HG02642 (cell line): ENCODE data around the gene SLC5A1.
"Not testable (repeated sequence)": the region's sequence is repeated elsewhere in the genome, so short reads cannot be mapped to it uniquely, and the experiment has no call there.

ENCODE experiments used
- ATAC-seq: cut with Tn5 transposase; IDR thresholded peaks from one replicate; pipeline ENCODE4 v1.9.1; 2021; ENCODE audit warnings: mild to moderate bottlenecking; ENCODE audit not compliant: unreplicated experiment, poor library complexity

SLC5A1 gene

DNA sequence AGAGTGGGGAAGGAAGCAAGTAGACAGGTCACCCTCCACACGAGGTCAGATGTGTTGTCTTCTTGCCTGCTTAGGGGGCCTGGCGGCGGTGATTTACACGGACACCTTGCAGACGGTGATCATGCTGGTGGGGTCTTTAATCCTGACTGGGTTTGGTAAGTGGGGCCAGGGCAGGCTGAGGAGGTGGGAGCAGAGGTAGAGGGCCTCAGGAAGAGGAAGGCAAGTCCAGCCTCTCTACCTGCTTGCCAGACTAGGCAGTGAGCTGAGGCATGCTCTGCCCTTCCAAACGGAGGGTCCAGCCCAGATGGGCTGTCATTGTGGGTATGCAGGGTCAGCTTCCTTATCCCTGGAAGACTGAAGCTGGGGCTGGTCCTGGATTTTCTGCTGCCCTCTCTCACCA lies 39.9 kb downstream of the SLC5A1 start:
- no peak for ATAC-seq

DNA sequence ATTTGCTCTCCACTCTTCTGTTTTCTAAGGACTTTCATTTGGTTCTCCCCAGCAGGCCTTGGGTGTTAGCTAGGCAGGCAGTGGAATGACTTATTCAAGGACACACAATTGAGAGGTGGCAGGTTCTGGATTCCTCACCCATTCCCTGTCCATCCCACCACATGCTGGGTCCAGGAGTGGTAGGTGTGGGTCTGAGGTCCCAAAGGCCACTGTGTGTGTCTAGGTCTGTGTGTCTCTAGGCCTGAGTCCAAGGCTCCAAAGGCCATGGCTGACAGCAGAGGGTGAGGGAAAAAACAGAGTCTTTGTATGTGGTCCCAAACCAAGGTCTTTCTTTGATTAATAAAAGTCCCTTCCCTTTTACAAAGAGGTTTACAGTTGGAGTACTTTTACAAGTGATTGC lies 40.8 kb downstream of the SLC5A1 start:
- ATAC-seq: no peak

DNA sequence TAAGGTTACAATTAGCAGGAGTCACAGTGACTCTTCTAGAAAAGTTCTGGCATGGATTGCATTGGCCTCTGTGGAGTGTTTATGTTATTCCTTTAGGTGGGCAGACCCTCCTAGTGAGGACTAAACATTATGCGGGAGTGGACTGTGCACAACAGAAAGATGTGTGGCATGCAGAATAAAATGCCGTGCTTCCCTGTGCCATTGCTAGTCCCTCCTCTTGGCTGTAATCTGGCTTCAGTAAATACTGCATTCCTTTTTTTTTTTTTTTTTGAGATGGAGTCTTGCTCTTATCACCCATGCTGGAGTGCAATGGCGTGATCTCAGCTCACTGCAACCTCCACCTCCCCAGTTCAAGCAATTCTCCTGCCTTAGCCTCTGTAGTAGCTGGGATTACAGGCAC lies 45.0 kb downstream of the SLC5A1 start:
- no peak for ATAC-seq

DNA sequence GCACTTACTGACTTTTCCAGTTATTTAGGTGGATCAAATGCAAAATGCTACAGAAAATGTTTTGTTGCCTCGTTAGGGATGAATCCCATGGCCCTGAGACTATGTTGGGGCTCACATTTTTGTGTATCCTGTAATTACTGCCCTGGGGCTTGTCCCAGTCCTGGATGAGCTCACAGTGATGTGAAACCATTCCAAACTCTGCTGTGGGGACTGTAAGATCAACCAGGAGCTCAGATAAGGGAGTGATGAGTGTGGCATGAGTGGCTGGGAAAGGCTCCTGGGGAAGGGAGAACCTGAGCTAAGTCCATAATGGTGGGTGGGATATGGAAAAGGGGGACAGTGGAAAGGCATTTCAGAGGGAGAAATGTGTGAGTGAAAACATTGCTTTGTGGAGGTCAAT lies 54.0 kb downstream of the SLC5A1 start:
- ATAC-seq: no peak

DNA sequence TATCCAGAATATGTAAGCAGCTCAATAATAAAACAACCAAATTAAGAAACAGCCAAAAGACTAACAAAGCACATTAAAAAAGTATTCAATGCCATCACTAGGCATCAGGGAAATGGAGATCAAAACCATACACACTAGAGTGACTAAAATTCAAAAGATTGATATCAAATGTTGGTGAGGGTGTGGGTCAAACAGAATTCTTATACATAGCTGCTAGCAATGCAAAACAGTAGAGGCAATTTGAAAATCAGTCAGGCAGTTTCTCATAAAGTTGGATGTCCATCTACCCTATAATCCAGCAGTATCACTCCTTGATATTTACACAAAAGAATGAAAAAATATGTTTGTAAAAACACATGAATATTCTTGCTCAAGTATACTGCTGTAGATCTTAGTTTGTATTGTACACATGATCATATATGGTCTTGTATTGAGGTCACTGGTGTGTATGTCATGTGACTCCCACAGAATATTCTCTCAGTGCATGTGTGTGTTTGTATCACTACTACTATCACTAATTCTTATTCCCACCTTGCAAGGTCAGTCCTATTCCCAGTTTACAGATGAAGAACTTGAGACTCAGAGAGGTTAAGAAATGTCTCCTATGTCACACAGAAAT lies 54.9 kb downstream of the SLC5A1 start:
- no peak for ATAC-seq

DNA sequence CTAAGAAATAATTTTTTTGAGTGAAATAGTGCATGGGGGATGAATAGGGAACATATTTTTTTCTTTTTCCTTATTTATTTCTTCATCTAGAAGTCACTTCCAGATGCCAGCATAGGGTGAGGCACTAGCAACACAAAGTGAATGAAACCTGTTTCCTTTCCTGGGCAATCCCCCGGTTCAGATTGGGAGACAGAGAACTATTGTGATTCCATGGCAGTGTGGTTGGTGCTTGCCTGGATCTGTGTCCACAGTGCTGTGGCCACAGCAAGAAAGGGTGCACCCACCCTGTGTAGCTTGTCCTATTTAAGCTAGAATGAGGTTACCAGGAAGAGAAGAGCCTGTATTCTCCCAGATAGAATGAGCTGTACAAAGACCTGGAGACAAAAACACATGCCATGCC lies 57.6 kb downstream of the SLC5A1 start:
- ATAC-seq: no peak

DNA sequence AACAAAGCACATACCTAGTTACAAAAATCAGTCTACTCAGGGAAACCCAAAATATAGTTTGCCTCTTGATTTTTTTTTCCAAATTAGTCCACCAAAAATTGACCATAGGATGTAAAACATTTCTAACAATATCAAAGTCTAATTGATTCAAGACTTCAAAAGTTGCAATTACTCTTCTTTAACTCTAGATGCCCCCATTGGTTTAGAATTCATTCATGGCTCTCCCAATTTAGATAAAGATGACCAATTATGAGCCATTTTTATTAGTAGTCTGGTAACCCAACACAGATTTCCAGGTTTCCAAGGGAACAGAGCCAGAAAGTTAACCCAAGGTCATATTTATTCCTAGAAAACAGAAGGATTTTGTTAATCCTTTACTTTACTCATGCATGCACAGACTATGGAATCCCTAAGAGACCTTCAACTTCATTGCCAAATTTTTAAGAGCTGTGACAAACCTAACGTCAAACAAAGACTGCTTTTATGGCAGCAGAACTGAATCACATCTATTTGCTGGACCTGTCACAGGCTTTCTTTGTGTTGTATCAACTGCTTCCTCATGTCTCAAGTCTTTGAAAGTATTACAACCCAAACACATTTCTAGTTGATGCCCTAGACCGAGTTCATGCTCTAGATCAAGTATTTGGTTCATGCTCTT lies 60.7 kb downstream of the SLC5A1 start:
- ATAC-seq: no peak

DNA sequence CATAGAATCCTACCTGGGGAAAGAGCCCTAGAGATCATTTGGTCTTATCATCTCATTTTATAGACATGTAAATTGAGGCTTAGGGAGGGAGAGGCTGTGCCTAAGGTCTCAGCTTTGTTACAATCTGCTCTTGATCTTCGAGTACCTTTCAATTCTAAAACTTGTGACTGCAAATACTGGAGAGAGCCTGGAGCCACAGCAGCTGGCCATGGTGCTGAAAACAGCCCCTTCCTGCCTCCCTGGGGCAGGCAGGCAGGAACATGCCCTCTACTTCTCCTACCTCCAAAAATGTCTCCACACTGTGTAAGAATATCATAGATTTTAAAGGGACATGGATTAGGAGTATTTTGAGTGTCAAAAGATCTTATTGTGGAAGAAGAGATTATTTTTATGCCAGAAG lies 63.9 kb downstream of the SLC5A1 start:
- ATAC-seq: no peak

DNA sequence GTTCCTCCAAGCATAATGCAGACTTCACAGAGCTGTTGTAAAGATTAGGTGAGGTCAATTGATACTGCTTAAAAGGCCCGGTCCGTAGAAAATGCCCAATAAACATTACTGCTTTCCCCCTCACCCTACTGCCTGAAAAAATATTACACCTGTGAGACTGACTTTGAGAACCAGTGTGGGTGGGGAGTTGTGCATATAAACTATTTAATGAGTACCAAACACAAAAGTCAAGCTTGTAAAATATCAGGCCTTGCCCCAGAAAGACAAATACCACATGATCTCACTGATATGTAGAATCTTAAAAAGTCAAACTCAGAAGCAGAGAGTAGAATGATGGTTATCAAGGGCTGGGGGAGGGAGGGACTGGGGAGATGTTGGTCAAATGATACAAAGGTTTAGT lies 69.3 kb downstream of the SLC5A1 start:
- no peak for ATAC-seq

DNA sequence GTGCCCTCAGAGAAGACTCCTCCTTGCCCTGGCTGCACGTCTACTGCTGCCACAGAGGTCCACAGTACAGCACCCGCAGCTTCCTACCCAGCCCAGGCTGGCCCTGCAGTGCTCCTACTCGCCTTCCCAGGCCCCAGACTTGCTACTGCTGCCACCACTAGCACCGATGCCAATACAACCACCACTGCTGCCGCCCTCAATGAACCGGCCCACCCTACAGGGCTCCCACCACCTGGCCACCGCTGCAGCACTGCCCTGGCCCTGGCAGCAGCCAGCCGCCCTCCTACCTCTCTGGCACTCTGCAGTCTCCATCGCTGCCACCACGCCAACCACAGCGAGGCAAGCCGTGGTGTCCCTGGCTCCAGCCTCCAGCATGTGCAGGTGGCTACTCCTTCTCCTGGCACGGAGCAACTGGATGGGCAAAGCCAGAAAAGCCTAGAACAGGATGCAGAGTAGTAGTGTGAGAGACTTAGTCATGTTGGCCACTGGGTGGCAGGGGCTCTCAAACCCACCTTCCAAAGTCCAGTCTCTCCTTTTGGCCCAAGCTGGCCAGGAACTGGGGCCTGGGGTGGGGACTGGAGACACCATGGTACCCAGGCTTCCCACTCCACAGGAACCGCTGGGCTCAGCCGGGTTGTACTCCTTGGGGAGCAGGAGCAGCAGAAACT lies 76.6 kb downstream of the SLC5A1 start:
- ATAC-seq: no peak

DNA sequence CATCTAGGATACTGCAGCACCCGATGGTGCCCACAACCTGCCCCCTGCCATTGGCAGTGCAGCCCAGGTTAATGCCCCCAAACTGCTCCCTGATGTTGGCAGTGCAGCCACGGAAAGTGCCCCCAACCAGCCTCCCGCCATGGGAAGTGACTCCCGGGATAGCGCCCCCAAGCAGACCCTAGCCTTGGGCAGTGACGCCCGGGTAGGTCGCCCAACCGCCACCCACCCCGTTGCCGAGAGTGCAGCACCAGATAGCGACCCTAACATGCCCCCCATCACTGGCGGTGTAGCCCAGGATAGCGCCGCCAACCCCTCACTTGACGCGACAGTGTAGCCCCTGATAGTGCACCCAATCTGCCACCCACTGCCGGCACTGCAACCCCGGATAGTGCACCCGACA lies 77.5 kb downstream of the SLC5A1 start:
- ATAC-seq: no peak

DNA sequence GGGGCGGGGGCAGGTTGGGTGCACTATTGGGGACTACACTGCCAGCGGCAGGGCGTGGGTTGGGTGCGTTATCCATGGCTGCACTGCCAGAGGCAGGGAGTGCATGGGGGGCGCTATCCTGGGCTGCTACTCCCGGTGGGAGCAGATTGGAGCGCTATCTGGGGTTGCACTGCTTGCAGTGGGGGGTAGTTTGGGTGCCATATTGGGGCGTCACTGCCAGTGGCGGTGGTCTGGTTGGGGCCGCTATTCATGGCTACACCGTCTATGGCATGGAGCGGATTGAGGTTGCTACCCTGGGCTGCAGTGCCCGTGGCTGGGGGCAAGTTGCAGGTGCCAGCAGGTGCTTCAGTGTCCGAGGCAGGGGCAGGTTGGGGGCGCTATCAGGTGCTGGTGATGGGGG lies 79.8 kb downstream of the SLC5A1 start:
- no peak for ATAC-seq

DNA sequence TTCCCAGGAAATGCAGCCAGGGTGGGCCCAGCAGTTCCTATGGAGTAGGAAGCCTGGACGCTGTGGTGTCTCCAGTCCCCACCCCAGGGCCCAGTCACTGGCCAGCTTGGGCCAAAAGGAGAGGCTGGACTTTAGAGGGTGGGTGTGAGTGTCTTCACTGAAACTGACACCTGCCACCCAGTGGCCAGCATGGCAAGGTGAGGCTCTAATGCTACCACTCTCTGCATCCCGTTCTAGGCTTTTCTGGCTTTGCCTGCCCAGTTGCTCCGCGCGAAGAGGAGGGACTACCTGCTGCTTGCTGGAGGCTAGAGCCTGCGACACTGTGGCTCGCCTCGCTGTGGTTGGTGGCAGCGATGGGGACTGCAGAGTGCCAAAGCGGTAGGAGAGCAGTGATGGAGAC lies 80.6 kb downstream of the SLC5A1 start:
- no peak for ATAC-seq

DNA sequence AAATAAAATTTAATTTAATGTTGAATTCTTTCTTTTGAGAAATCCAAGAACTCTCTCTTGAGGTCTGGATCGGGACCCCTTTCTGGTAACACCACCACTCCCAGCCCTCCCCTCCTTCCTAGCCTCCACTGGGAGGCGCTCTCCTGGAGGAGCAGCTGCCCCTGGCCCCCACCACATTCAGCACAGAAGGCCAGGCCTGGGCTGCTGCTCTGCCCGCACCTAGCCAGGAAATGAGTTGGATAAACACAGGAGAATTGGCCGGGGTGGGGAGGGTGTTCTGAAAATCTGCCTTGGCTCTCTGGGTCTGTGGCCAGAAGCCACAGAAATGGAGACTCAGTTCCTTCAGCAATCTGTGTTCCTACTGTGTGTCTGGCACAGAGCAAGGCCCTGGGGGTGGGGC lies 84.8 kb downstream of the SLC5A1 start:
- no peak for ATAC-seq

DNA sequence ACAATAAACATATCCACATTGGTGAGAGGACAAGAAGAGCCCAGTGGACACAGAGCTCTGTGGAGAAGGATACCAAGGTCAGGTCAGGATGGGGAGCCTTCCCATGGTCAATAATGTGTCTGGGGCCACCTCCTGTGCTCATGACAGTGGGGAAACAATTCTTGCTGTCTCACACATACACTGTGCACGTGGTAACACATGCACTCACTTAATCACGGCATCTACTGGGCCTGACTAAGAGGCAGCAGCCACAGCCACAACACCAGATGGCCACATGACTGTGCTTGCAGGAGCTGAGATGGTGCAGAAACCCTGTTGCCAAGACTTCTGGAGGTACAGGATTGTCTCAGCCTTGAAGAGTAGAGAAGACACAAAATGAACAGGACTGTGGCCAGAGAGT lies 87.4 kb downstream of the SLC5A1 start:
- no peak for ATAC-seq

DNA sequence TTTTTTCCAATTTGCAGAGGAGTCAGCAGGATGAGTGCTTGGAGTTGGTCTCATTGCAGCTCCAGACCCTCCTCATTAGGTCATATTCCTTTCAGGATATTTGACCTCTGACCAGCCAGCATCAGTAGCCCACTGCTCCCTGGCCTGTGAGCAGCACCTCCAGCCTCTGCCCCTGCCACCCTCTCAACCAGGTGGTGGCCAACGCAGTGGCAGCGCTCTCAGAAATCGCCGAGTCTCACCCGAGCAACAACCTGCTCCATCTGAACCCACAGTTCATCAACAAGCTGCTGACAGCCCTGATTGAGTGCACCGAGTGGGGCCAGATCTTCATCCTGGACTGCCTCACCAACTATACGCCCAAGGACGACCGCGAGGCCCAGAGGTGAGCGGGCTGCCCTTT lies 89.1 kb downstream of the SLC5A1 start:
- ATAC-seq: no peak

DNA sequence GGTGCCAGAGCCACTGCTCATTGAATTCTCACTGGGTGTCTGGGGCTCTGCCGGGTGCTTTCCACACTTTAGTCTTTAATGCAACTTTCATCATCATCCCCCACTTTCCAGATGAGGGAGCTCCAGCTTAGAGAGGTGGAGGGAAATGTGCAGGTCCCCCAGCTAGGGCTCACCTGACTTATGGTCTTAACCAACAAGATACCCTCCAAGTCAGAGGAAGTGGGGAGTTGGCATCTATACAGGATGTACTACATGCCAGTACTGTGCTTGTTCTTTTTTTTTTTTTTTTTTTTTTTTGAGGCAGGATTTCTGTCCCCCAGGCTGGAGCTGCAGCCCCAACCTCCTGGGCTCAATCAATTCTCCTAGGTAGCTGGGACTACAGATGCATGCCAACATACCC lies 89.7 kb downstream of the SLC5A1 start:
- ATAC-seq: no peak

DNA sequence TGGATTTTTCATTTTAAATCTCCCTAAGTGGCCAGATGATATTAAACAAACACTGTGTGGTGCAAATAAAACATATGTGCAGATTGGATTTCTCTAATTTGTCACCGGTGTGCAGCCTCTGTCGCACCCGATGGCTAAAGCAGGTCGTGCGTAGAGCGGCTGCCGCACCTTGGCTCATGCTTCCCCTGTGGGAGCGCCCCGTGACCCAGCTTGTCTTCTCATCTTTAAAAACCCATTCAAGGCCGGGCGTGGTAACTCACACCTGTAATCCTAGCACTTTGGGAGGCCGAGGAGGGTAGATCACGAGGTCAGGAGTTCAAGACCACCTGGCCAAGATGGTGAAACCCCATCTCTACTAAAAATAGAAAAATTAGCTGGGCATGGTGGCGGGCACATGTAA lies 91.7 kb downstream of the SLC5A1 start:
- not testable (repeated sequence) for ATAC-seq

DNA sequence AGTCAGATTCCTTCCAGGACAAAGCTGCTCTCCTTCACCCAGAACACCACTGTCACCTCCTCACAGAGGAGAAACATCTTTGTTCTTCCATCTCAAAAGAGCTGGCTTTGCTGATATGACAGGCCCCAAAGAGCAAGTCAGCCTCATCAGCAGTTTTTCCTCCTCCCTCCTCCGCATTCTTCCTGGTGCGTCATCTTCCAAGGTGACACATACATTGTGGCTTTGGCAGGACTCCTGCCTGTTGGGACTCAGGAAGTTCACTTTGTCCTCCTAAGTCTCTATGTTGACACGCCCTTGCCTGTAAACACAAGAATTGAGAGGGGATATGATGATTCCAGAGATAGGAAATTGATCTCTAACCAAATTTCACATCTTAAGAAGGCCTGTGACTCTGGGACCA lies 92.9 kb downstream of the SLC5A1 start:
- ATAC-seq: not testable (repeated sequence)

DNA sequence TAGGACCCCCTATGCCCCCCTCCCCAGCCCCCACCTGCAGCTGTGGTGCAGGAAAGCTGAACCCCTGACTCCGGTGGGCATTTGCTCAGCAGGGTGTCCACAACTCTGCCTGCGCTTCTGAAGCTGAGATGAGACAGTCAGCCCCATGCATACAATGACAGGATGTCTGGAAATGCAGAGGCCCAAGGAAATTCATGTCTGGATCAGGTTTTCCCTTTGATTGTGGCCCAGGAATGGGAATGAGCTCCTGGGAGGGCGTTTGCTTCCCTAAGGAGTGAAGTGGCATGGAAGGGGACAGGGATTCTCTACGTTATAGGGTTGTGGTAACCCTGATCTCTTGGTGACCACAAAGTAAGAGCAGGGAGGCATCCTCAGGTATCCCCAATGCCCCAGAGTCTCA lies 93.8 kb downstream of the SLC5A1 start:
- ATAC-seq: not testable (repeated sequence)

DNA sequence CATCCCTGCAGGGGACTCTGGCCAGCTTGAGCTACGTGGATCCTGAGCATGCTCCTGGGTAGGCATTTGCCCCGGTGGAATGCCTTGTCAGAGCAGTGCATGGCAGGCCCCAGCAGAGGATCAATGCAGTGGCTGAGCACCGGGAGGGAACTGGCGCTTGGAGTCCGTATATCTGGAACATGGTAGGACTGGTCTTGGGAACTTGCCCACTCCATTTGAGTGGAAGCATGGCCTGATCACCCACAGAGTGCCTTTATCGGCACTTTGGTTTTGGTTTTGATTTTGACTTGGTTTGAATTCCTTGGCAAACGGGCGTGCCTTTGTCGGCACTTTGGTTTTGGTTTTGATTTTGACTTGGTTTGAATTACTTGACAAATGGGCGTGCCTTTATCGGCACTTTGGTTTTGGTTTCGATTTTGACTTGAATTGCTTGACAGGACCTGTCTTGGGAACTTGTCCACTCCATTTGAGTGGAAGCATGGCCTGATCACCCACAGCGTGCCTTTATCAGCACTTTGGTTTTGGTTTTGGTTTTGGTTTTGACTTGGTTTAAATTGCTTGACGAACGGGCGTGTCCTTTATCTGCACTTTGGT lies 94.8 kb downstream of the SLC5A1 start:
- ATAC-seq: not testable (repeated sequence)

DNA sequence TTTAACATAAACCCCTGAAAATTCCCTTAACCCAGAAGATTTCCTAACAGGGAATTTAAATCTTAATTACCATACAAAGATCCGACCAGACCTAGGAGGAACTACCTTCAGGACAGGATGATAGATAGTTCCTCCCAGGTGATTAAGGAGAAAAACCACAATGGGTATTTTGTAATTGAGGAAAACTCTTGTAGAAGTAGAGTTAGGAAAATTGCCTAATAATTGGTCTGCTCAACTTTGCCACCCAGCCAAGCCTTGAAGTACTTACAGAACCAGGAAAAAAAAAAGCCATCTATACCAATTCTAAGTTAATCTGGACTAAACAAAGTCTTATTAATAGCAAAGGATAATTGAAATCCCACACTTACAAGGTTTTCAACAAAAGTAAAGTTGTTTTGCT lies 95.5 kb downstream of the SLC5A1 start:
- ATAC-seq: not testable (repeated sequence)
